A549 (cell line): ENCODE results near the gene KIAA0513. TPM values are rescaled to one million over a fixed set of nuclear protein-coding genes. Genes with fewer than 3 reads are reported as not detected.

Experiments used
- ATAC-seq, 2 experiments: fragments of 200-7000 bp in 1 of 2; fragments of >200 bp in 1 of 2; cut with Nextera tagmentation in 1 of 2; cut with Tn5 transposase in 1 of 2; 3 replicates each; pipeline versions ENCODE4 v1.8.0 to v1.9.1; 2018 to 2020; ENCODE audit warnings: mild to moderate bottlenecking in 1 of 2, moderate library complexity in 1 of 2
- CTCF ChIA-PET: fragments of 300-600 bp; sonication (Branson Sonifier 250); formaldehyde crosslinking; extraction: SDS; loops from one replicate; lab custom pipeline; 2021; ENCODE audit warnings: antibody characterized with exemption, inconsistent platforms; lab: Yijun Ruan, JAX
- POLR2A ChIA-PET: fragments of 350-600 bp; formaldehyde crosslinking; extraction: SDS; loops from one replicate; lab custom pipeline; 2021; ENCODE audit warnings: antibody characterized with exemption, inconsistent platforms; lab: Yijun Ruan, JAX
- DNase-seq, 2 experiments: peaks; one replicate each; pipeline versions ENCODE4 v3.0.0 to v3.0.0-alpha.2; 2011 to 2016; ENCODE audit warnings: low read depth in 1 of 2, low spot score in 1 of 2
- FAIRE-seq: peaks from 2 replicates; lab custom pipeline; 2011; peaks lifted over from hg19 to GRCh38; lab: Jason Lieb, UNC
- H3K27ac ChIP-seq, 2 experiments: fragments of >200 bp; sonication (Bioruptor Twin); formaldehyde crosslinking; 3 replicates each; pipeline ENCODE4 v1.5.1; 2016 to 2017
- H3K4me1 ChIP-seq: fragments of >200 bp; sonication (Bioruptor Twin); formaldehyde crosslinking; 3 replicates; pipeline ENCODE4 v1.6.1; 2016
- H3K4me2 ChIP-seq: fragments of >200 bp; sonication (Bioruptor Twin); formaldehyde crosslinking; 3 replicates; pipeline ENCODE4 v1.6.1; 2016
- H3K4me3 ChIP-seq: fragments of >200 bp; sonication (Bioruptor Twin); formaldehyde crosslinking; 3 replicates; pipeline ENCODE4 v1.5.1; 2016
- H3K9me3 ChIP-seq: fragments of >200 bp; sonication (Bioruptor Twin); formaldehyde crosslinking; 3 replicates; pipeline ENCODE4 v1.6.1; 2016
- CHD2 ChIP-seq: fragments of 150-350 bp; IDR thresholded peaks from 2 replicates; pipeline ENCODE4 v1.6.1; 2014; ENCODE audit warnings: low read length; ENCODE audit not compliant: partially characterized antibody
- EHF ChIP-seq: fragments of 250-450 bp; sonication (Bioruptor Pico); IDR thresholded peaks from 2 replicates; pipeline ENCODE4 v1.5.0; 2020; ENCODE audit warnings: mild to moderate bottlenecking
- EP300 ChIP-seq, 2 experiments: fragments of >200 bp; sonication (Bioruptor Twin); formaldehyde crosslinking; IDR thresholded peaks; 2 replicates in 1 of 2; 3 replicates in 1 of 2; pipeline ENCODE4 v1.6.1; 2016 to 2017
- FOSB ChIP-seq: fragments of 250-450 bp; sonication (Bioruptor Pico); IDR thresholded peaks from 2 replicates; pipeline ENCODE4 v1.5.0; 2020; ENCODE audit warnings: mild to moderate bottlenecking, moderate library complexity
- FOXS1 ChIP-seq: fragments of 250-450 bp; sonication (Bioruptor Pico); IDR thresholded peaks from 2 replicates; pipeline ENCODE4 v1.5.0; 2020; ENCODE audit warnings: mild to moderate bottlenecking, moderate library complexity
- HOXA7 ChIP-seq: fragments of 250-450 bp; sonication (Bioruptor Pico); IDR thresholded peaks from 2 replicates; pipeline ENCODE4 v1.5.0; 2020; ENCODE audit warnings: mild to moderate bottlenecking, moderate library complexity
- HOXB13 ChIP-seq: fragments of 250-450 bp; sonication (Bioruptor Pico); IDR thresholded peaks from 2 replicates; pipeline ENCODE4 v1.5.0; 2020; ENCODE audit warnings: low read depth, mild to moderate bottlenecking, moderate library complexity
- JUN ChIP-seq, 2 experiments: fragments of >200 bp; sonication (Bioruptor Twin); formaldehyde crosslinking; IDR thresholded peaks; 2 replicates in 1 of 2; 3 replicates in 1 of 2; pipeline ENCODE4 v1.6.1; 2016 to 2017
- MAFK ChIP-seq: fragments of 450-650 bp; IDR thresholded peaks from 2 replicates; pipeline ENCODE4 v1.6.1; 2014; ENCODE audit not compliant: partially characterized antibody
- MAZ ChIP-seq: fragments of 150-350 bp; IDR thresholded peaks from 2 replicates; pipeline ENCODE4 v1.6.1; 2014; ENCODE audit warnings: antibody characterized with exemption, low read depth, low read length, borderline replicate concordance
- MYC ChIP-seq: IDR thresholded peaks from 2 replicates; pipeline ENCODE4 v1.6.1; 2012; ENCODE audit warnings: mild to moderate bottlenecking, inconsistent platforms, low read length, improper control_type of control experiment, borderline replicate concordance
- PHF8 ChIP-seq: fragments of 200-600 bp; sonication (generic); IDR thresholded peaks from 2 replicates; pipeline ENCODE4 v1.6.1; 2016; ENCODE audit warnings: low read depth, mild to moderate bottlenecking, antibody characterized with exemption, moderate library complexity, borderline replicate concordance
- RARB ChIP-seq: fragments of 250-450 bp; sonication (Bioruptor Pico); IDR thresholded peaks from 2 replicates; pipeline ENCODE4 v1.8.0; 2021; ENCODE audit warnings: mild to moderate bottlenecking, moderate library complexity
- RCOR1 ChIP-seq: fragments of 150-350 bp; IDR thresholded peaks from 2 replicates; pipeline ENCODE4 v1.6.1; 2014; ENCODE audit warnings: antibody characterized with exemption, low read length, low read depth
- RFX5 ChIP-seq: fragments of 450-650 bp; IDR thresholded peaks from 2 replicates; pipeline ENCODE4 v1.7.1; 2014; ENCODE audit warnings: antibody characterized with exemption, mild to moderate bottlenecking, moderate library complexity
- TP53 ChIP-seq: fragments of 250-450 bp; sonication (Bioruptor Pico); IDR thresholded peaks from 2 replicates; pipeline ENCODE4 v1.5.0; 2021; ENCODE audit warnings: mild to moderate bottlenecking, moderate library complexity
- ZNF302 ChIP-seq: fragments of 250-450 bp; sonication (Bioruptor Pico); IDR thresholded peaks from 2 replicates; pipeline ENCODE4 v1.9.0; 2021; ENCODE audit warnings: inconsistent platforms, mild to moderate bottlenecking, moderate library complexity
- WGBS: methylation state at CpG from one replicate; pipeline ENCODE4 v1.1.6; 2017; ENCODE audit errors: missing lambda C conversion rate; 5-methylcytosine and 5-hydroxymethylcytosine counted together
- polyA plus RNA-seq, 4 experiments: library from polyadenylated mRNA; depleted of rRNA in 3 of 4; stranded (reverse); fragments of >200 nt; fragmentation: RNase III in 1 of 4; extraction: RNeasy Plus Mini Kit Qiagen cat#74134 plus additional on column Dnase treatment in 1 of 4; gene quantifications; 2 replicates in 3 of 4; 3 replicates in 1 of 4; pipeline ENCODE4 v1.2.3, GENCODE V29; 2011 to 2017
- TF ChIP-seq, protein P1 (sequence below): fragments of 200-600 bp; sonication (generic); IDR thresholded peaks from 2 replicates; pipeline ENCODE4 v1.6.1; 2016; ENCODE audit warnings: antibody characterized with exemption, mild to moderate bottlenecking, moderate library complexity
- TF ChIP-seq, protein P2 (sequence below): fragments of 450-650 bp; IDR thresholded peaks from 2 replicates; pipeline ENCODE4 v1.6.1; 2014; ENCODE audit warnings: antibody characterized with exemption
- TF ChIP-seq, protein P3 (sequence below): fragments of 250-450 bp; sonication (Bioruptor Pico); IDR thresholded peaks from 2 replicates; pipeline ENCODE4 v1.5.0; 2020; ENCODE audit warnings: low read depth, mild to moderate bottlenecking, moderate library complexity
- TF ChIP-seq, protein P4 (sequence below): fragments of >200 bp; sonication (Bioruptor Twin); formaldehyde crosslinking; IDR thresholded peaks from 2 replicates; pipeline ENCODE4 v1.6.1; 2016

The KIAA0513 gene
- polyA plus RNA-seq, 2 of the 4 experiments (the other 2 are of a cell fraction) = 1.8 TPM

DNA sequence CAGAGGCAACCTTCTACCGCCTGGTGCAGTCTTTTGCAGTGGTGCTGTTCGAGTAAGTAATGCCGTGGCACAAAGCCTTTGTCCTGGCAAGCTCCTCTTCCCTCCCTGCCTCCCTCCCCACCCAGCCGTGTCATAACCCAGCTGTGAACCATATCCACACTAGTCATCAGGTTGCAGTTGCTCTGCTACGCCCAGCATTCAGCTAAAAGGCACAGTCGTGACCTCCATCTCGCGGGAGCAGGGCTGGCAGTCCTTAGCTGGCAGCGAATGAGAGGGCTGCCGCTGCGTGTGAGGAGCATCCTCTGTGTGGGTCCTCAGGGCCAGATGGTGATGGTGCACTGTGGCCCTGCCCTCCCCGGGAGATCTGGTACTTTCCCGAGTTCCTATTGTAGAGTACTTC is 45.4 kb downstream of the KIAA0513 start:
- no peak for ATAC-seq
- CTCF ChIA-PET = interaction anchor here (1.0 to 3.0 kb wide), 3 partner anchors 10 to 18 kb away, joined by 3 to 23 read pairs (median 9); no protein-coding TSS in a partner anchor
- Histone ChIP-seq H3K9me3 (no peaks in the 10 kb centered on the region), H3K27ac (no peak overlapping the region), H3K4me2 (no peak overlapping the region), H3K4me1 (no peaks in the 10 kb centered on the region), H3K4me3 (no peak overlapping the region)
- TF ChIP-seq FOXS1 (CRISPR knock-in tag) (no peak), CHD2 (no peak), EP300 (IDR thresholded peaks at IDR 0.05) (no peak), RFX5 (no peak), HOXA7 (CRISPR knock-in tag) (no peak), MYC (no peak), TP53 (CRISPR knock-in tag) (no peak), RARB (no peak), PHF8 (no peak), EHF (no peak), JUN (IDR thresholded peaks at IDR 0.05) (no peak), RCOR1 (no peak), MAFK (no peak)
- TF ChIP-seq, protein P1, sequence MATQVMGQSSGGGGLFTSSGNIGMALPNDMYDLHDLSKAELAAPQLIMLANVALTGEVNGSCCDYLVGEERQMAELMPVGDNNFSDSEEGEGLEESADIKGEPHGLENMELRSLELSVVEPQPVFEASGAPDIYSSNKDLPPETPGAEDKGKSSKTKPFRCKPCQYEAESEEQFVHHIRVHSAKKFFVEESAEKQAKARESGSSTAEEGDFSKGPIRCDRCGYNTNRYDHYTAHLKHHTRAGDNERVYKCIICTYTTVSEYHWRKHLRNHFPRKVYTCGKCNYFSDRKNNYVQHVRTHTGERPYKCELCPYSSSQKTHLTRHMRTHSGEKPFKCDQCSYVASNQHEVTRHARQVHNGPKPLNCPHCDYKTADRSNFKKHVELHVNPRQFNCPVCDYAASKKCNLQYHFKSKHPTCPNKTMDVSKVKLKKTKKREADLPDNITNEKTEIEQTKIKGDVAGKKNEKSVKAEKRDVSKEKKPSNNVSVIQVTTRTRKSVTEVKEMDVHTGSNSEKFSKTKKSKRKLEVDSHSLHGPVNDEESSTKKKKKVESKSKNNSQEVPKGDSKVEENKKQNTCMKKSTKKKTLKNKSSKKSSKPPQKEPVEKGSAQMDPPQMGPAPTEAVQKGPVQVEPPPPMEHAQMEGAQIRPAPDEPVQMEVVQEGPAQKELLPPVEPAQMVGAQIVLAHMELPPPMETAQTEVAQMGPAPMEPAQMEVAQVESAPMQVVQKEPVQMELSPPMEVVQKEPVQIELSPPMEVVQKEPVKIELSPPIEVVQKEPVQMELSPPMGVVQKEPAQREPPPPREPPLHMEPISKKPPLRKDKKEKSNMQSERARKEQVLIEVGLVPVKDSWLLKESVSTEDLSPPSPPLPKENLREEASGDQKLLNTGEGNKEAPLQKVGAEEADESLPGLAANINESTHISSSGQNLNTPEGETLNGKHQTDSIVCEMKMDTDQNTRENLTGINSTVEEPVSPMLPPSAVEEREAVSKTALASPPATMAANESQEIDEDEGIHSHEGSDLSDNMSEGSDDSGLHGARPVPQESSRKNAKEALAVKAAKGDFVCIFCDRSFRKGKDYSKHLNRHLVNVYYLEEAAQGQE = no peak
- TF ChIP-seq, protein P2, sequence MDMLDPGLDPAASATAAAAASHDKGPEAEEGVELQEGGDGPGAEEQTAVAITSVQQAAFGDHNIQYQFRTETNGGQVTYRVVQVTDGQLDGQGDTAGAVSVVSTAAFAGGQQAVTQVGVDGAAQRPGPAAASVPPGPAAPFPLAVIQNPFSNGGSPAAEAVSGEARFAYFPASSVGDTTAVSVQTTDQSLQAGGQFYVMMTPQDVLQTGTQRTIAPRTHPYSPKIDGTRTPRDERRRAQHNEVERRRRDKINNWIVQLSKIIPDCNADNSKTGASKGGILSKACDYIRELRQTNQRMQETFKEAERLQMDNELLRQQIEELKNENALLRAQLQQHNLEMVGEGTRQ = no peak
- TF ChIP-seq, protein P3, sequence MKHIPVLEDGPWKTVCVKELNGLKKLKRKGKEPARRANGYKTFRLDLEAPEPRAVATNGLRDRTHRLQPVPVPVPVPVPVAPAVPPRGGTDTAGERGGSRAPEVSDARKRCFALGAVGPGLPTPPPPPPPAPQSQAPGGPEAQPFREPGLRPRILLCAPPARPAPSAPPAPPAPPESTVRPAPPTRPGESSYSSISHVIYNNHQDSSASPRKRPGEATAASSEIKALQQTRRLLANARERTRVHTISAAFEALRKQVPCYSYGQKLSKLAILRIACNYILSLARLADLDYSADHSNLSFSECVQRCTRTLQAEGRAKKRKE = no peak
- TF ChIP-seq, protein P4, sequence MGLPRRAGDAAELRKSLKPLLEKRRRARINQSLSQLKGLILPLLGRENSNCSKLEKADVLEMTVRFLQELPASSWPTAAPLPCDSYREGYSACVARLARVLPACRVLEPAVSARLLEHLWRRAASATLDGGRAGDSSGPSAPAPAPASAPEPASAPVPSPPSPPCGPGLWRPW = no peak
- no peak for DNase-seq
- no peak for FAIRE-seq
- POLR2A ChIA-PET = no interaction called here
- WGBS = 85% methylated on average over 13 of the region's 13 CpGs

DNA sequence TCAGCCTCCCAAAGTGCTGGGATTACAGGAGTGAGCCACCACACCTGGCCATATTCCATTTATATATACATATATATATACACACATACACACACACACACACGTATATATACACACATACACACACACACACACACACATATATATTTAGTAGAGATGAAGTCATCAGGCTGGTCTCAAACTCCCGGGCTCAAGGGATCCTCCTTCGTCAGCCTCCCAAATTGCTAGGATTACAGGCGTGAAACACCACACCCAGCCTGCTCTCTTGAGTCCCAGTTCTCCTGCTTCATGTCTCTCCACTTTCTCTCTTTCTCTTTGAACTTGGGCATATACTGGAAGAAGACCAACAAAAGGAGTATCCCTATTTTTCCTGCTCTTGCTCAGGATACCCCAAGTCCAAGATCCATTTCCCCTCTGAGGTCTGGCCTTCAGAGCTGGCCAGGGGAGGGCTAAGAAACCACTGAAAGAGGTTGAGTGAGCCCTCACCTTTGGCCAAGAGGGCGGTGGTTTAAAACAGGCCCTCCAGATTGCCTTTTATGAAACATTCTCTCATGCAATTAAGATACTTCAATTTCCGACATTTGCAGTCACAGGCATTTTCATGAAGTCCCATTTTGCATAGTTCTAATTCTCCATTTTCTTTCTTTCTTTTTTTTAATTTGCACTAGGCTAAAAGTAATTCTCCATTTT is 46.8 kb downstream of the KIAA0513 start:
- Histone ChIP-seq H3K4me2 (no peak overlapping the region), H3K9me3 (no peaks in the 10 kb centered on the region), H3K27ac (no peak overlapping the region), H3K4me1 (no peaks in the 10 kb centered on the region), H3K4me3 (no peak overlapping the region)
- FAIRE-seq = no peak
- POLR2A ChIA-PET = no interaction called here
- CTCF ChIA-PET = interaction anchor here (1.1 to 4.4 kb wide), 3 partner anchors 12 to 22 kb away, joined by 3 to 30 read pairs (median 23); no protein-coding TSS in a partner anchor
- TF ChIP-seq ZNF302 (CRISPR knock-in tag) (no peak), MAZ (no peak), HOXB13 (CRISPR knock-in tag) (no peak), HOXA7 (CRISPR knock-in tag) (no peak), MAFK (no peak), FOSB (CRISPR knock-in tag) (no peak)
- no peak for ATAC-seq
- no peak for DNase-seq
- WGBS = 87% methylated on average over 6 of the region's 6 CpGs
